Measurements from ENCODE around the gene INMT. TPM values are rescaled to one million over a fixed set of nuclear protein-coding genes. Genes with fewer than 3 reads are reported as not detected.

The INMT gene
- total and polyA plus RNA-seq, 4 donors, result 0.84 to 130 (median 28.6) TPM

GRCh38 chr7:30752484-30752883, 549 bp downstream of the INMT start:
- H3K27ac ChIP-seq (ENCODE audit: low read depth in 1 of 2, low read length in 2 of 2), result peak overlapping the region; percentile 59 to 67
- no peak for DNase-seq (ENCODE audit: low spot score)
- WGBS, result 84% methylated on average over 6 of the region's 6 CpGs
- H3K9ac ChIP-seq (ENCODE audit: low read depth in 1 of 2, low read length in 2 of 2), result peak overlapping the region in 1 of 2 donors; percentile 14
- no peaks in the 10 kb centered on the region for H3K27me3 ChIP-seq (ENCODE audit: control insufficient read depth in 4 of 4, insufficient read depth in 4 of 4, low read length in 3 of 4)
- peak overlapping the region in 2 of 3 donors; percentile 15 to 31 for H3K4me3 ChIP-seq (ENCODE audit: low read depth in 1 of 3, low read length in 3 of 3)
- no peaks in the 10 kb centered on the region for H3K9me3 ChIP-seq (ENCODE audit: control insufficient read depth in 4 of 4, low read length in 3 of 4)
- no peaks in the 10 kb centered on the region for H3K36me3 ChIP-seq (ENCODE audit: control insufficient read depth in 4 of 4, insufficient read depth in 3 of 4, low read depth in 1 of 4, low read length in 3 of 4)
- H3K4me1 ChIP-seq (ENCODE audit: control insufficient read depth in 4 of 4, insufficient read depth in 4 of 4, low read length in 3 of 4), result peaks cover 0 to 5% (median 0%) of the 10 kb centered on the region in 4 donors
- TF ChIP-seq CTCF (IDR thresholded peaks at IDR 0.05; ENCODE audit: low read depth, low read length, missing input control) (no peak), NR2F2 (IDR thresholded peaks at IDR 0.05) (no peak), ZBTB33 (IDR thresholded peaks at IDR 0.05) (no peak), SP1 (IDR thresholded peaks at IDR 0.05) (no peak), TAF1 (conservative IDR thresholded peaks at IDR 0.05) (no peak), FOXA2 (IDR thresholded peaks at IDR 0.05) (no peak), RAD21 (IDR thresholded peaks at IDR 0.05) (no peak), REST (IDR thresholded peaks at IDR 0.05) (no peak), GABPA (IDR thresholded peaks at IDR 0.05 in 1 of 2, conservative IDR thresholded peaks at IDR 0.05 in 1 of 2) (no peak)

GRCh38 chr7:30752979-30753378, 1.0 kb downstream of the INMT start:
- Histone ChIP-seq H3K27me3 (ENCODE audit: control insufficient read depth in 4 of 4, insufficient read depth in 4 of 4, low read length in 3 of 4) (no peaks in the 10 kb centered on the region), H3K36me3 (ENCODE audit: control insufficient read depth in 4 of 4, insufficient read depth in 3 of 4, low read depth in 1 of 4, low read length in 3 of 4) (no peaks in the 10 kb centered on the region), H3K4me3 (ENCODE audit: low read depth in 1 of 3, low read length in 3 of 3) (peak overlapping the region in 2 of 3 donors; percentile 15 to 31), H3K27ac (ENCODE audit: low read depth in 1 of 2, low read length in 2 of 2) (peak overlapping the region; percentile 59 to 67), H3K4me1 (ENCODE audit: control insufficient read depth in 4 of 4, insufficient read depth in 4 of 4, low read length in 3 of 4) (peaks cover 0 to 10% (median 0%) of the 10 kb centered on the region in 4 donors), H3K9ac (ENCODE audit: low read depth in 1 of 2, low read length in 2 of 2) (peak overlapping the region in 1 of 2 donors; percentile 14), H3K9me3 (ENCODE audit: control insufficient read depth in 4 of 4, low read length in 3 of 4) (no peaks in the 10 kb centered on the region)
- no peak for TF ChIP-seq FOXA2 (IDR thresholded peaks at IDR 0.05)
- peak; percentile 25 for TF ChIP-seq SP1 (IDR thresholded peaks at IDR 0.05)
- no peak for TF ChIP-seq HNF4G (IDR thresholded peaks at IDR 0.05)
- TF ChIP-seq RXRA (IDR thresholded peaks at IDR 0.05), result peak in 1 of 2 donors; percentile 16
- TF ChIP-seq FOXA1 (IDR thresholded peaks at IDR 0.05), result no peak
- TF ChIP-seq TAF1 (conservative IDR thresholded peaks at IDR 0.05), result no peak
- TF ChIP-seq GABPA (IDR thresholded peaks at IDR 0.05 in 1 of 2, conservative IDR thresholded peaks at IDR 0.05 in 1 of 2), result no peak
- no peak for TF ChIP-seq EGR1 (IDR thresholded peaks at IDR 0.05; ENCODE audit: low read depth in 2 of 2)
- TF ChIP-seq NR2F2 (IDR thresholded peaks at IDR 0.05), result peak; percentile 89
- no peak for TF ChIP-seq ATF3 (IDR thresholded peaks at IDR 0.05)
- TF ChIP-seq CTCF (IDR thresholded peaks at IDR 0.05; ENCODE audit: low read depth, low read length, missing input control), result no peak
- no peak for TF ChIP-seq HNF4A (conservative IDR thresholded peaks at IDR 0.05)
- peak; percentile 42 for TF ChIP-seq REST (IDR thresholded peaks at IDR 0.05)
- TF ChIP-seq RAD21 (IDR thresholded peaks at IDR 0.05), result no peak
- TF ChIP-seq YY1 (IDR thresholded peaks at IDR 0.05), result peak; percentile 19
- no peak for DNase-seq (ENCODE audit: low spot score)
- 56% methylated on average over 5 of the region's 5 CpGs for WGBS
